Colon (tissue), 2 donors: ENCODE results near the gene NATD1.
"Not testable (repeated sequence)": the region's sequence is repeated elsewhere in the genome, so short reads cannot be mapped to it uniquely, and the experiment has no call there.

Experiments
- FAIRE-seq: peaks from 2 replicates; lab custom pipeline; 2012; peaks lifted over from hg19 to GRCh38; lab: Jason Lieb, UNC
- donor health status: control.
- donor health status: control.

Gene NATD1

GRCh38 chr17:21245639-21246084, 7.5 kb downstream of the NATD1 start:
- no peak for FAIRE-seq

GRCh38 chr17:21243516-21244303, 9.5 kb downstream of the NATD1 start:
- FAIRE-seq: no peak

GRCh38 chr17:21242780-21243515, 10.3 kb downstream of the NATD1 start:
- no peak for FAIRE-seq

GRCh38 chr17:21242026-21242697, 11.0 kb downstream of the NATD1 start:
- no peak for FAIRE-seq

- no peak for FAIRE-seq
Observed at GRCh38 chr17:21241564-21241963, 11.6 kb downstream of the NATD1 start.

GRCh38 chr17:21240369-21241055, 12.7 kb downstream of the NATD1 start:
- FAIRE-seq: no peak

- no peak for FAIRE-seq
Observed at GRCh38 chr17:21239680-21240368, 13.4 kb downstream of the NATD1 start.

- FAIRE-seq: no peak
Observed at GRCh38 chr17:21235921-21236320, 17.3 kb downstream of the NATD1 start.

- no peak for FAIRE-seq
Observed at GRCh38 chr17:21233581-21234347, 19.4 kb downstream of the NATD1 start.

- no peak for FAIRE-seq
Observed at GRCh38 chr17:21232033-21232749, 21.0 kb downstream of the NATD1 start.

GRCh38 chr17:21231533-21231932, 21.7 kb downstream of the NATD1 start:
- FAIRE-seq: no peak

GRCh38 chr17:21228845-21229244, 24.4 kb downstream of the NATD1 start:
- no peak for FAIRE-seq

- no peak for FAIRE-seq
Observed at GRCh38 chr17:21228111-21228510, 25.1 kb downstream of the NATD1 start.

- not testable (repeated sequence) for FAIRE-seq
Observed at GRCh38 chr17:21227277-21227676, 25.9 kb downstream of the NATD1 start.

GRCh38 chr17:21223086-21223485, 30.1 kb downstream of the NATD1 start:
- FAIRE-seq: no peak

GRCh38 chr17:21218831-21219380, 34.3 kb downstream of the NATD1 start:
- no peak for FAIRE-seq

- FAIRE-seq: no peak
Observed at GRCh38 chr17:21218101-21218500, 35.1 kb downstream of the NATD1 start.

- no peak for FAIRE-seq
Observed at GRCh38 chr17:21217346-21217745, 35.9 kb downstream of the NATD1 start.

- FAIRE-seq: no peak
Observed at GRCh38 chr17:21215935-21216334, 37.3 kb downstream of the NATD1 start.
